HCT116 (cell line): ENCODE measurements around the gene ZNF224. TPM values are rescaled to one million over a fixed set of nuclear protein-coding genes. Genes with fewer than 3 reads are reported as not detected.

Experiments
- ATAC-seq: fragments of 200-7000 bp; cut with Tn5 transposase; 2 replicates; pipeline ENCODE4 v1.9.1; 2020; ENCODE audit warnings: mild to moderate bottlenecking, moderate library complexity
- BruUV-seq: library from RNA; stranded (reverse); fragments of 400-500 nt; replicated peaks from 2 replicates; lab custom pipeline; 2021; lab: Mats Ljungman, UMichigan
- CTCF ChIA-PET: fragments of 300-600 bp; sonication (Branson Sonifier 250); formaldehyde crosslinking; loops from one replicate; lab custom pipeline; 2021; ENCODE audit warnings: antibody characterized with exemption; lab: Charles Lee
- POLR2A ChIA-PET: fragments of 300-600, 350-600 bp; sonication (Branson Sonifier 250); formaldehyde crosslinking; loops from one replicate; lab custom pipeline; 2021; ENCODE audit warnings: antibody characterized with exemption; lab: Charles Lee
- RAD21 ChIA-PET, 2 experiments: fragments of 300-600 bp; sonication (Branson Sonifier 250); formaldehyde crosslinking; loops; one replicate each; lab custom pipeline; 2023; ENCODE audit warnings: low total read pairs in 2 of 2; ENCODE audit not compliant: uncharacterized antibody in 2 of 2, unreplicated experiment in 2 of 2, low non-redundant PET in 1 of 2; lab: Charles Lee
- DNase-seq: peaks from one replicate; pipeline ENCODE4 v3.0.0-alpha.2; 2010; ENCODE audit warnings: low read depth, low spot score
- H2AFZ ChIP-seq: fragments of 200-600 bp; shearing (Covaris generic), sonication (generic); 2 replicates; pipeline ENCODE4 v1.6.1; 2017; ENCODE audit warnings: low read depth, mixed run types, mixed read lengths, antibody characterized with exemption, low read length; ENCODE audit not compliant: poor library complexity, severe bottlenecking
- H3K27ac ChIP-seq: 2 replicates; pipeline ENCODE4 v1.5.1; 2012; ENCODE audit warnings: low read depth, low read length
- H3K27me3 ChIP-seq: fragments of 200-600 bp; sonication (generic); 2 replicates; pipeline ENCODE4 v1.6.1; 2016; ENCODE audit warnings: mixed run types, low read length, mixed read lengths; ENCODE audit not compliant: insufficient read depth
- H3K36me3 ChIP-seq, 2 experiments: fragments of 200-500 bp in 1 of 2; fragments of 200-600 bp in 1 of 2; sonication (Bioruptor generic) in 1 of 2; sonication (generic) in 1 of 2; 2 replicates each; pipeline versions ENCODE4 v1.5.1 to v1.6.1; 2014 to 2016; ENCODE audit warnings: low read length in 2 of 2, inconsistent platforms in 1 of 2, mixed read lengths in 1 of 2, mixed run types in 1 of 2; ENCODE audit not compliant: insufficient read depth in 2 of 2, control insufficient read depth in 1 of 2
- H3K4me1 ChIP-seq, 2 experiments: fragments of 200-600 bp in 1 of 2; sonication (generic) in 1 of 2; 2 replicates each; pipeline versions ENCODE4 v1.5.1 to v1.6.1; 2012 to 2017; ENCODE audit warnings: low read length in 2 of 2, inconsistent platforms in 1 of 2, mild to moderate bottlenecking in 1 of 2, mixed read lengths in 1 of 2, mixed run types in 1 of 2, moderate library complexity in 1 of 2; ENCODE audit not compliant: insufficient read depth in 2 of 2, control insufficient read depth in 1 of 2
- H3K4me2 ChIP-seq: fragments of 200-600 bp; sonication (generic); 2 replicates; pipeline ENCODE4 v1.6.1; 2017; ENCODE audit warnings: mixed run types, low read length, mixed read lengths
- H3K4me3 ChIP-seq, 2 experiments: fragments of 200-600 bp in 1 of 2; sonication (generic) in 1 of 2; replicated peaks in 1 of 2; 2 replicates each; pipeline ENCODE4 v1.5.1; 2011 to 2016; ENCODE audit warnings: low read length in 2 of 2, control low read depth in 1 of 2, low read depth in 1 of 2, mild to moderate bottlenecking in 1 of 2, mixed read lengths in 1 of 2, mixed run types in 1 of 2
- H3K79me2 ChIP-seq: fragments of 200-600 bp; sonication (generic); 2 replicates; pipeline ENCODE4 v1.6.1; 2017; ENCODE audit warnings: mild to moderate bottlenecking, mixed run types, low read length, moderate library complexity, mixed read lengths; ENCODE audit not compliant: insufficient read depth
- H3K9ac ChIP-seq: fragments of 200-600 bp; sonication (generic); 2 replicates; pipeline ENCODE4 v1.6.1; 2016; ENCODE audit warnings: low read length, mixed read lengths
- H3K9me2 ChIP-seq: fragments of 200-600 bp; sonication (generic), shearing (Covaris generic); 2 replicates; pipeline ENCODE4 v1.6.1; 2017; ENCODE audit warnings: mixed run types, mild to moderate bottlenecking, moderate library complexity; ENCODE audit not compliant: insufficient read depth
- H3K9me3 ChIP-seq, 2 experiments: fragments of 200-500 bp in 1 of 2; fragments of 200-600 bp in 1 of 2; sonication (Bioruptor generic) in 1 of 2; sonication (generic) in 1 of 2; 2 replicates each; pipeline ENCODE4 v1.6.1; 2014 to 2017; ENCODE audit warnings: low read length in 2 of 2, mixed read lengths in 2 of 2, inconsistent platforms in 1 of 2, low read depth in 1 of 2, mild to moderate bottlenecking in 1 of 2, mixed run types in 1 of 2, moderate library complexity in 1 of 2; ENCODE audit not compliant: control insufficient read depth in 1 of 2, insufficient read depth in 1 of 2
- H4K20me1 ChIP-seq: fragments of 200-600 bp; sonication (generic), shearing (Covaris generic); 2 replicates; pipeline ENCODE4 v1.6.1; 2017; ENCODE audit warnings: mixed run types, mild to moderate bottlenecking, moderate library complexity; ENCODE audit not compliant: insufficient read depth
- CEBPB ChIP-seq: IDR thresholded peaks from 2 replicates; pipeline ENCODE4 v1.6.1; 2012; ENCODE audit warnings: low read depth
- ELF1 ChIP-seq: IDR thresholded peaks from 2 replicates; pipeline ENCODE4 v1.6.1; 2012; ENCODE audit warnings: low read depth, borderline replicate concordance
- EZH2 ChIP-seq: fragments of 200-600 bp; sonication (generic); IDR thresholded peaks from 2 replicates; pipeline ENCODE4 v1.6.1; 2017; ENCODE audit warnings: antibody characterized with exemption, mixed run types
- EZH2phosphoT487 ChIP-seq: fragments of 200-600 bp; IDR thresholded peaks from 2 replicates; pipeline ENCODE4 v1.6.1; 2018; ENCODE audit warnings: antibody characterized with exemption, borderline replicate concordance
- JUND ChIP-seq: IDR thresholded peaks from 2 replicates; pipeline ENCODE4 v1.6.1; 2012
- POLR2AphosphoS5 ChIP-seq: IDR thresholded peaks from 2 replicates; pipeline ENCODE4 v1.6.1; 2011; ENCODE audit warnings: mild to moderate bottlenecking, low read depth, low read length, moderate library complexity
- SP1 ChIP-seq: IDR thresholded peaks from 2 replicates; pipeline ENCODE4 v1.6.1; 2012; ENCODE audit warnings: low read depth
- TCF7L2 ChIP-seq: IDR thresholded peaks from 2 replicates; pipeline ENCODE4 v1.7.0; 2011; ENCODE audit warnings: borderline replicate concordance, inconsistent platforms; ENCODE audit not compliant: insufficient read depth, insufficient read length; ENCODE audit errors: extremely low read depth
- YY1 ChIP-seq: IDR thresholded peaks from 2 replicates; pipeline ENCODE4 v1.6.1; 2011; ENCODE audit warnings: low read length, low read depth, moderate library complexity, mild to moderate bottlenecking; ENCODE audit not compliant: insufficient replicate concordance; ENCODE audit errors: extremely low read depth
- intact Hi-C: fragments of 100-400 bp; cut with micrococcal nuclease; formaldehyde crosslinking; loops from 2 replicates; pipeline ENCODE4 v1.10.0; 2022
- total RNA-seq: library from RNA; stranded (reverse); gene quantifications from one replicate; pipeline ENCODE4 v1.2.1, GENCODE V29; 2021; ENCODE audit not compliant: unreplicated experiment
- TF ChIP-seq, protein P1 (sequence below): IDR thresholded peaks from 2 replicates; pipeline ENCODE4 v1.6.1; 2012
- TF ChIP-seq, protein P2 (sequence below): IDR thresholded peaks from 2 replicates; pipeline ENCODE4 v1.6.1; 2011; ENCODE audit warnings: mild to moderate bottlenecking, low read length, moderate library complexity; ENCODE audit not compliant: insufficient replicate concordance; ENCODE audit errors: extremely low read depth
- TF ChIP-seq, protein P3 (sequence below), 3 experiments: fragments of 200-600 bp in 1 of 3; sonication (generic) in 1 of 3; IDR thresholded peaks in 2 of 3; conservative IDR thresholded peaks in 1 of 3; 2 replicates each; pipeline ENCODE4 v1.5.1; 2012 to 2017; ENCODE audit warnings: low read depth in 2 of 3, low read length in 2 of 3, antibody characterized with exemption in 1 of 3, borderline replicate concordance in 1 of 3, control low read depth in 1 of 3, mild to moderate bottlenecking in 1 of 3, mixed read lengths in 1 of 3, mixed run types in 1 of 3, moderate library complexity in 1 of 3; ENCODE audit not compliant: insufficient read depth in 1 of 3

The ZNF224 gene
- total RNA-seq, 1 experiment from 2014 or later = 15.1 TPM

DNA sequence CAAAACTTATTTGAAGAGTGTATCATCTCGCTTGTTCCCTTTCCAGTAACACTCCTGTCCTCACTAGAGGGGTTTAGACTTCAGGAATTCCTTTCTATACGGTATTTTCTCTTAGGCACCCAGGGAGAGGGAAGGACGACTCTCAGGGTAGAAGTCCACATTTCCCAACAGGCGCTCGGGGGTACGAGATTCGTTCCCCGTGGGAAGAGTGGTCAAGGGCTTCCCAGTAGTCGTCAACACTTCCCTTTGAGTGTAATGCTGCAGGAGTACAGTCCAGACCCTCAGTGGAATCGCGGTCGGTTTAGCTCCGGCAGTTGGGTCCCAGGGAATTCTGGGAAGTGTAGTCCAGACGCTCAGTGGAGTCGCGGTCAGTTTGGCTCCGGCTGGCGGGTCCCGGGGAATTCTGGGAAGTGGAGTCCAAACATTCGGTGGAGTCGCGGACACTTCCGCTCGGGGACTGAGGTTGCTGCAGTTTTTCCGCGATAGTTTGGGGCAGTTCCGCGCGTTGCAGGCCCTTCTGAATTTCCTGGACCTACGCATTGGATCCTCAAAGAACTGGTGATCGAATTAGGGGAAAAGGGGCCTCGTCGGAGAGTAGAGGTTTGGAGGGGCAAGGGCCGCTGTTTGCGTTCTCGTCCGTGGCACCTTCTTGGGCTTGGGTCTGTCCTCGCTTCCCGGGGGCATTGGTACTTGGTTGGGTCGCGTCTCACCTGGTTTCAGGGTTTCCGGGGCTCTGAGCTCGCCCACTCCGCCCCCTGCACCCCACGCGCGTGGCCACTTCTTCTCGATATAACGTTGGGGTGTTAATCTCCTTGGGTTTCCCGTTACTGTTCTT is at the start of gene ZNF224 (continued):
- TF ChIP-seq EZH2 (no peak), JUND (no peak), ELF1 (peak; percentile 86), POLR2AphosphoS5 (peak; percentile 69), SP1 (no peak), EZH2phosphoT487 (no peak)
- TF ChIP-seq, protein P1, sequence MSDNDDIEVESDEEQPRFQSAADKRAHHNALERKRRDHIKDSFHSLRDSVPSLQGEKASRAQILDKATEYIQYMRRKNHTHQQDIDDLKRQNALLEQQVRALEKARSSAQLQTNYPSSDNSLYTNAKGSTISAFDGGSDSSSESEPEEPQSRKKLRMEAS = no peak
- TF ChIP-seq, all 23 proteins: peak for 8

DNA sequence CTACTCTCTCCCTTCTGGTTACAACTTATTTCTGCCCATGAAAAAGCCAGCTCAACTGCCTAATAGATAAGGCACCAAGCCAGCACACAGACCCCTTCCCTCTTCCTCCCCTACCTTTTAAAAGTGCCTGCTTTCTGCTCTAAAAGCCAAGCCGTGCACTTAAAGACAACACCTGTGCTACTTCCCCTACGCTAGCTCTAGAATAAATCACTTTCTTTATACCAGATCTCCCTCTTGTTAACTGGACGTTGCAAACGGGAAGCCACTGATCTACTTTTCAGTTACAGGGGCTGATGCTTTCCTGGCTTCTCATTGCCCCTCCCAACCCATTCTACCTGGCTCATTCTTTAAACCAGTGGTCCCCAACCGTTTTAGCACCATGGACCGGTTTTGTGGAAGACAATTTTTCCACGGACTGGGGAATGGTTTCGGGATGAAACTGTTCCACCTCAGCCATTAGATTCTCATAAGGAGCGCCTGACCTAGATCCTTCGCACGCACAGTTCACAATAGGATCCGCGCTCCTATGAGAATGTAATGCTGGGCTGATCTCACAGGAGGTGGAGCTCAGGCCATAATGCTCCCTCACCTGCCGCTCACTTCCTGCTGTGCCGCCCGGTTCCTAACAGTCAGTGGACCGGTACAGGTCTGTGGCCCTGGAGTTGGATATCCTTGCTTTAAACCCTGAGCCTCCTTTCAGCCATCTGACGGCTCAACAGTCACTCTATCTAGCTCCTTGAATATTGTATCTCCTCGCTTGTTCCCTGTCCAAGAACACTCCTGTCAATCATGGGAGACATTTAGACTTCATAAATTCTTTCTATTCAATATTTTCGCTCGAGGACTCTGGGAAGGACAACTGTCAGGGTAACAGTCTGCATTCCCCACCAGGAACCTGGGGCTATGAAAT is 43.2 kb upstream of the ZNF224 start:
- no peaks in the 10 kb centered on the region; a peak in 2 of 4 replicates for H3K9me3 ChIP-seq
- H3K27ac ChIP-seq = no peak overlapping the region
- ChIA-PET RAD21 (no interaction called here), POLR2A (no interaction called here), CTCF (no interaction called here)
- BruUV-seq = no TSS peak
- no peaks in the 10 kb centered on the region for H3K27me3 ChIP-seq
- ATAC-seq (no peak), DNase-seq (no peak)
- H2AFZ ChIP-seq = no peak overlapping the region
- H3K4me2 ChIP-seq = no peak overlapping the region
- no peaks in the 10 kb centered on the region for H3K36me3 ChIP-seq
- no peaks in the 10 kb centered on the region for H4K20me1 ChIP-seq
- H3K79me2 ChIP-seq = no peaks in the 10 kb centered on the region
- intact Hi-C loops = no loop called here
- H3K4me3 ChIP-seq = no peak overlapping the region
- H3K4me1 ChIP-seq = no peaks in the 10 kb centered on the region
- H3K9me2 ChIP-seq = no peaks in the 10 kb centered on the region
- H3K9ac ChIP-seq = no peak overlapping the region
- TF ChIP-seq CEBPB (no peak), TCF7L2 (no peak), YY1 (no peak), SP1 (no peak), POLR2AphosphoS5 (no peak), EZH2phosphoT487 (no peak)
- TF ChIP-seq, protein P2, sequence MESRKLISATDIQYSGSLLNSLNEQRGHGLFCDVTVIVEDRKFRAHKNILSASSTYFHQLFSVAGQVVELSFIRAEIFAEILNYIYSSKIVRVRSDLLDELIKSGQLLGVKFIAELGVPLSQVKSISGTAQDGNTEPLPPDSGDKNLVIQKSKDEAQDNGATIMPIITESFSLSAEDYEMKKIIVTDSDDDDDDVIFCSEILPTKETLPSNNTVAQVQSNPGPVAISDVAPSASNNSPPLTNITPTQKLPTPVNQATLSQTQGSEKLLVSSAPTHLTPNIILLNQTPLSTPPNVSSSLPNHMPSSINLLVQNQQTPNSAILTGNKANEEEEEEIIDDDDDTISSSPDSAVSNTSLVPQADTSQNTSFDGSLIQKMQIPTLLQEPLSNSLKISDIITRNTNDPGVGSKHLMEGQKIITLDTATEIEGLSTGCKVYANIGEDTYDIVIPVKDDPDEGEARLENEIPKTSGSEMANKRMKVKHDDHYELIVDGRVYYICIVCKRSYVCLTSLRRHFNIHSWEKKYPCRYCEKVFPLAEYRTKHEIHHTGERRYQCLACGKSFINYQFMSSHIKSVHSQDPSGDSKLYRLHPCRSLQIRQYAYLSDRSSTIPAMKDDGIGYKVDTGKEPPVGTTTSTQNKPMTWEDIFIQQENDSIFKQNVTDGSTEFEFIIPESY = no peak
- TF ChIP-seq, protein P3, sequence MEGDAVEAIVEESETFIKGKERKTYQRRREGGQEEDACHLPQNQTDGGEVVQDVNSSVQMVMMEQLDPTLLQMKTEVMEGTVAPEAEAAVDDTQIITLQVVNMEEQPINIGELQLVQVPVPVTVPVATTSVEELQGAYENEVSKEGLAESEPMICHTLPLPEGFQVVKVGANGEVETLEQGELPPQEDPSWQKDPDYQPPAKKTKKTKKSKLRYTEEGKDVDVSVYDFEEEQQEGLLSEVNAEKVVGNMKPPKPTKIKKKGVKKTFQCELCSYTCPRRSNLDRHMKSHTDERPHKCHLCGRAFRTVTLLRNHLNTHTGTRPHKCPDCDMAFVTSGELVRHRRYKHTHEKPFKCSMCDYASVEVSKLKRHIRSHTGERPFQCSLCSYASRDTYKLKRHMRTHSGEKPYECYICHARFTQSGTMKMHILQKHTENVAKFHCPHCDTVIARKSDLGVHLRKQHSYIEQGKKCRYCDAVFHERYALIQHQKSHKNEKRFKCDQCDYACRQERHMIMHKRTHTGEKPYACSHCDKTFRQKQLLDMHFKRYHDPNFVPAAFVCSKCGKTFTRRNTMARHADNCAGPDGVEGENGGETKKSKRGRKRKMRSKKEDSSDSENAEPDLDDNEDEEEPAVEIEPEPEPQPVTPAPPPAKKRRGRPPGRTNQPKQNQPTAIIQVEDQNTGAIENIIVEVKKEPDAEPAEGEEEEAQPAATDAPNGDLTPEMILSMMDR (IDR thresholded peaks at IDR 0.05 in 2 of 3, conservative IDR thresholded peaks at IDR 0.05 in 1 of 3; ENCODE audit: borderline replicate concordance in 1 of 3, insufficient read depth in 1 of 3, low read depth in 2 of 3, low read length in 2 of 3) = no peak
